ENCODE data around the gene DNAJC18. TPM values are rescaled to one million over a fixed set of nuclear protein-coding genes. Genes with fewer than 3 reads are reported as not detected.

Gene DNAJC18
- total RNA-seq, 1 donor from 2014 or later = 11.9 TPM

DNA sequence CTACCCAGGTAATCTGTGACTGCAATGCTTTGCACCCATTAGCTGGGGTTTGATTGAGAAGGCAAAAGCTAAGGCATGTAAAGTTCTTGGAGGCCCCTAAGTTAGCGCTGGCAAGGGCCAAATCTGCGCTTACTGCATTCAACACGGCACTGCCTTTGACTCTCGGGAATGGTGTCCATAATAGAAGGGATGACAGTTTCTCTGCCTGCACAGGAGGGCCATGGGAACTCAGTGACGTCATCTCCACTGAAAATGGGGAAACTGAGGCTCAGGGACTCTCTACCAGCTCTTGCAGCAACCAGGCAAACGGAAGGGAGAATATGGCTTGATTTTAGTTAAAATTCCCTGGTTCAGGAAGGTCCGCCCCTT lies 35.9 kb downstream of the DNAJC18 start:
- H3K4me3 ChIP-seq = peak overlapping the region; percentile 51
- H3K9me3 ChIP-seq = no peaks in the 10 kb centered on the region
- no peak for ATAC-seq
- no peaks in the 10 kb centered on the region for H3K36me3 ChIP-seq
- H3K4me1 ChIP-seq = peaks cover 6% of the 10 kb centered on the region
- TF ChIP-seq CTCF (IDR thresholded peaks at IDR 0.05) = no peak
- H3K27ac ChIP-seq = peak overlapping the region; percentile 89
- DNase-seq = no peak
- H3K27me3 ChIP-seq = no peaks in the 10 kb centered on the region
- intact Hi-C loops (cut with DNase I) = no loop called here

- Histone ChIP-seq H3K4me1 (peaks cover 6% of the 10 kb centered on the region), H3K27me3 (no peaks in the 10 kb centered on the region), H3K36me3 (no peaks in the 10 kb centered on the region), H3K9me3 (no peaks in the 10 kb centered on the region), H3K4me3 (no peak overlapping the region), H3K27ac (peak overlapping the region; percentile 89)
- ATAC-seq (peak; percentile 5), DNase-seq (no peak)
- TF ChIP-seq CTCF (IDR thresholded peaks at IDR 0.05) = peak; percentile 44
- intact Hi-C loops (cut with DNase I) = no loop called here
Measured at GRCh38 chr5:139402561-139403158, 36.7 kb downstream of the DNAJC18 start.

GRCh38 chr5:139401546-139401945 lies 37.8 kb downstream of the DNAJC18 start:
- Histone ChIP-seq H3K27ac (no peak overlapping the region), H3K9me3 (no peaks in the 10 kb centered on the region), H3K4me3 (no peak overlapping the region), H3K36me3 (no peaks in the 10 kb centered on the region), H3K27me3 (no peaks in the 10 kb centered on the region), H3K4me1 (peaks cover 6% of the 10 kb centered on the region)
- intact Hi-C loops (cut with DNase I) = no loop called here
- DNase-seq (no peak), ATAC-seq (no peak)
- TF ChIP-seq CTCF (IDR thresholded peaks at IDR 0.05) = no peak

DNA sequence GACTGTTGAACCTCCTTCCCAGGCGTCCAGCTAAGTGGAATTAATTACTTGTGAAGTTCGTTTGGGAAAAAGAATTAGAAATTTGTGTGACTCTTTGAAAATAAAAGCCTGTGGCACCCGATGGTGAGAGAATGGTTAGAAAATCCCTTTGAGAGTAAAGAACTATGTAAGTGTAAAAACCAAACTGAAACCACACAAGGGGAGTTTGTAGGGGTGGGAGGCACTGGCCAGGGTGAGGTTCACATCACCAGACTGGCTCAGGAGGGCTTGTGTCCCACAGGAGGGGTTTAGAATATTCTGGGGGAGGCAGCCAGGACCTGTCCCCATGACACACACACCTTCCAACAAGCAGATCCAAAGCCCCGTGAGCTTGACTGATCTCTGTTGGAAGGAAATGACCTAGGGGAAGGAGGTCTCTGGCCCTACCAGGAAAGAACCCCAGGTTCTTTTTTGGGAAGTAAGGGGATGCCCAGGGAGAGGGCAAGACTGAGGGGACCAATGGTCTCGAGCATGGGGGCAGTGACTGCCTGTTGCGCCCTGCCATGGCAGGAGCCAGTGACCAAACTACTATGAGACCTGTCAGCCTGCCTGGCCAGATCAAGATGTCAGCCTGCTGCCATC lies 39.7 kb downstream of the DNAJC18 start:
- Histone ChIP-seq H3K27ac (no peak overlapping the region), H3K36me3 (no peaks in the 10 kb centered on the region), H3K9me3 (no peaks in the 10 kb centered on the region), H3K4me3 (no peak overlapping the region), H3K4me1 (peaks cover 4% of the 10 kb centered on the region), H3K27me3 (peaks cover 6% of the 10 kb centered on the region)
- no peak for DNase-seq
- no peak for ATAC-seq
- TF ChIP-seq CTCF (IDR thresholded peaks at IDR 0.05) = no peak
- intact Hi-C loops (cut with DNase I) = no loop called here

GRCh38 chr5:139397921-139398320 lies 41.4 kb downstream of the DNAJC18 start:
- Histone ChIP-seq H3K36me3 (no peaks in the 10 kb centered on the region), H3K4me3 (no peak overlapping the region), H3K27ac (no peak overlapping the region), H3K27me3 (peaks cover 19% of the 10 kb centered on the region), H3K4me1 (peaks cover 17% of the 10 kb centered on the region), H3K9me3 (no peaks in the 10 kb centered on the region)
- ATAC-seq = no peak
- TF ChIP-seq CTCF (IDR thresholded peaks at IDR 0.05) = no peak
- no peak for DNase-seq
- intact Hi-C loops (cut with DNase I) = no loop called here
